Naive thymus-derived CD8-positive, alpha-beta T cell (primary cell): ENCODE data around the gene CDC34. TPM values are rescaled to one million over a fixed set of nuclear protein-coding genes. Genes with fewer than 3 reads are reported as not detected.

Experiments
- ATAC-seq, 2 donors: fragments of 150-1000 bp; cut with Tn5 transposase in 1 of 2; sonication (Bioruptor Pico), chemical (Tn5 transposase) in 1 of 2; 1 replicate in 1 of 2; 2 replicates in 1 of 2; pipeline ENCODE4 v1.10.0; 2021; ENCODE audit warnings: mild to moderate bottlenecking in 2 of 2, moderate library complexity in 2 of 2
- POLR2A ChIA-PET: fragments of 350-600 bp; sonication (Branson Sonifier 250); formaldehyde crosslinking; loops from one replicate; lab custom pipeline; 2021; ENCODE audit warnings: antibody characterized with exemption; lab: Charles Lee
- DNase-seq, 10 donors: peaks; one replicate each; pipeline versions ENCODE4 v3.0.0 to v3.0.0-alpha.2; 2020 to 2022
- H3K27ac Mint-ChIP-seq, 10 donors: one replicate each; pipeline ENCODE4 v1.8.0; 2020 to 2022; ENCODE audit warnings: mild to moderate bottlenecking in 10 of 10, mixed read lengths in 10 of 10, moderate library complexity in 4 of 10, inconsistent platforms in 1 of 10
- H3K27me3 Mint-ChIP-seq, 5 donors: one replicate each; pipeline ENCODE4 v1.8.0; 2021 to 2022; ENCODE audit warnings: mixed read lengths in 5 of 5
- H3K36me3 Mint-ChIP-seq, 3 donors: one replicate each; pipeline ENCODE4 v1.8.0; 2020 to 2022; ENCODE audit warnings: mixed read lengths in 3 of 3, mild to moderate bottlenecking in 2 of 3, inconsistent platforms in 1 of 3
- H3K4me1 Mint-ChIP-seq, 4 donors: one replicate each; pipeline ENCODE4 v1.8.0; 2021 to 2022; ENCODE audit warnings: mixed read lengths in 4 of 4
- H3K4me3 Mint-ChIP-seq, 10 donors: one replicate each; pipeline ENCODE4 v1.8.0; 2020 to 2022; ENCODE audit warnings: mild to moderate bottlenecking in 10 of 10, mixed read lengths in 10 of 10, moderate library complexity in 6 of 10, inconsistent platforms in 1 of 10
- H3K9me3 Mint-ChIP-seq, 9 donors: one replicate each; pipeline ENCODE4 v1.8.0; 2020 to 2022; ENCODE audit warnings: mixed read lengths in 9 of 9, mild to moderate bottlenecking in 3 of 9, inconsistent platforms in 1 of 9, moderate library complexity in 1 of 9
- polyA plus RNA-seq, 3 donors: library from polyadenylated mRNA; unstranded; fragments of 300-500 nt; fragmentation: Illumina TruSeq; gene quantifications; one replicate each; pipeline ENCODE4 v1.2.3, GENCODE V29; 2021
- total RNA-seq, 8 experiments: library from RNA in 2 of 8; stranded (reverse) in 2 of 8; gene quantifications; one replicate each; pipeline ENCODE4 v1.2.3 and lab custom pipeline; 2021 to 2026

Gene CDC34
- total RNA-seq: 10 to 100 TPM; 41.7 to 46.7 TPM
- 10 to 100 TPM; 20.6 to 43.5 (median 27.9) TPM for polyA plus RNA-seq
- 21.7 to 32.9 (median 28.9) reads per million in 6 experiments for total RNA-seq (lab: John Stamatoyannopoulos, UW)

- peaks cover 10 to 25% (median 15%) of the 10 kb centered on the region in 4 donors for H3K4me1 Mint-ChIP-seq
- POLR2A ChIA-PET: interaction anchor here (0.5 to 5.0 kb wide), 14 partner anchors 10 to 733 kb away, joined by 3 to 55 read pairs (median 5); partner anchors contain the start of genes BSG, GZMM and TPGS1
- peaks cover 0 to 7% (median 0%) of the 10 kb centered on the region in 3 donors for H3K36me3 Mint-ChIP-seq
- H3K27me3 Mint-ChIP-seq: peaks cover 0 to 3% (median 0%) of the 10 kb centered on the region in 5 donors
- DNase-seq: no peak
- no peaks in the 10 kb centered on the region for H3K9me3 Mint-ChIP-seq
- peak within 1 kb of the TSS; percentile 13 to 93 (median 87) for H3K27ac Mint-ChIP-seq
- peak within 1 kb of the TSS; percentile 78 to 92 (median 88) for H3K4me3 Mint-ChIP-seq
- ATAC-seq: peak; percentile 2 to 24
These were observed at the start of gene CDC34 for GRCh38 chr19:531753-532560. CDC34 (plus strand) TSS chr19:531760; CDS start chr19:531932, 172 bp downstream.

- H3K9me3 Mint-ChIP-seq: peaks cover 0 to 19% (median 5%) of the 10 kb centered on the region in 9 donors
- peaks cover 7 to 19% (median 13%) of the 10 kb centered on the region in 4 donors for H3K4me1 Mint-ChIP-seq
- H3K36me3 Mint-ChIP-seq: no peaks in the 10 kb centered on the region
- peaks cover 3 to 30% (median 7%) of the 10 kb centered on the region in 5 donors for H3K27me3 Mint-ChIP-seq
- POLR2A ChIA-PET: no interaction called here
- H3K27ac Mint-ChIP-seq: peak overlapping the region in 2 of 10 donors; percentile 8 to 19
- H3K4me3 Mint-ChIP-seq: peak overlapping the region in 1 of 10 donors; percentile 32
- ATAC-seq: no peak
- DNase-seq: no peak
These were observed 49.1 kb upstream of the CDC34 start for GRCh38 chr19:482186-483041.

DNA sequence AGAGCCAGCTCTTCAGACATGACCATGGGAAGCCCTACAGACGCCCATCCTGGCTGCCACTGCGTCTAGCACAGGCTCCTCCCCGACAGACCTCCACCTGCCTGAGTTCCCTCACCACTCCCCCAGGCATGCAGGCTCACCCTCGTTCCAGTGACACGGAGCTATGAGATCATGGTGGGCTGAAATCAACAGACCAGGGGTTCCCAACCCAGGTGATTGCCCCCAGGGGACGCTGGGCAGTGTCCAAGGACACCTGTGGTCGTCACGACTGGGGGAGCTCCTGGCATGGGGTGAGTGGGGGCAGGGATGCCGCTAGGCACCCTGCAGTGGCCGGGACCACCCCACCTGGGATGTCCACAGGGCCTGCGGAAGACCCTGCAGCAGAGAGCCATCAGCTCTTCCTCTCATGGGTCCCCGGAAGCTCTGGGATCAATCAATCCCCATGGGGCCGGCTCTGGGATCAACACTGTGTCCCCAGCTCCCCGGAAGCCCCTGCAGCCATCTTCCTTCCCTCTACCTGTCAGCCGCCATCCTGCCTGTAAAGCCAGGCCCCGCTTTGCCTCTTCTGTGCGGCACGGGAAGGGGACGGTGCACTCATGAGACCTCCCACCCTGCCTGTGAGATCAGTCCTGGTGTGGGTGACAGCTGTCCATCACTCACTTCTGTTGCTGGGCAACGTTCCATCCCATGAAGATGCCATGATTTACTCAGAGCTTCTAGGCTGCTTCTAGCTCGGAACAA lies 48.1 kb upstream of the CDC34 start:
- no peak overlapping the region for H3K4me3 Mint-ChIP-seq
- no peaks in the 10 kb centered on the region for H3K36me3 Mint-ChIP-seq
- no peak for DNase-seq
- peaks cover 3 to 30% (median 7%) of the 10 kb centered on the region in 5 donors for H3K27me3 Mint-ChIP-seq
- ATAC-seq: no peak
- peaks cover 0 to 19% (median 5%) of the 10 kb centered on the region in 9 donors for H3K9me3 Mint-ChIP-seq
- H3K4me1 Mint-ChIP-seq: peaks cover 12 to 24% (median 17%) of the 10 kb centered on the region in 4 donors
- H3K27ac Mint-ChIP-seq: peak overlapping the region in 2 of 10 donors; percentile 19 to 81
- POLR2A ChIA-PET: interaction anchor here (0.6 to 0.7 kb wide), 2 partner anchors 80 to 483 kb away, joined by 4 to 7 read pairs; no protein-coding TSS in a partner anchor

DNA sequence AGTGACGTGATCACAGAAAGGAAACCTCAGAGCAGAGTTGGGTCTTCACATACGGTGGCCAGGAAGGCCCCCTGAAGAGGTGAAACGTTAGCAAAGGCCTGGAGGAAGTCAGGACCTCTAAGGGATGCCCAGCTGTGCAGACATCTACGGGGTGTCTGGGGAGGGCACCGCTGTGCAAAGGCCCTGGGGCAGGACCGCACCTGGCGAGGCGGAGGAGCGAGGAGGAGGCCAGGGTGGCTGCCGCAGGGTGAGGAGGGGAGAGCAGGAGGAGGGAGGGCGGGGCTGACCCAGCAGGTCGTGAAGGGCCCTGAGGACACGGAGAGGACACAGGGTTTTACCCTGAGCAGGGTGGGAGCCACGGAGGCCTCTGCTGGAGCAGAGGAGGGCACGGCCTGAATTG lies 47.1 kb upstream of the CDC34 start:
- DNase-seq (no peak), ATAC-seq (no peak)
- no peaks in the 10 kb centered on the region for H3K36me3 Mint-ChIP-seq
- peaks cover 0 to 19% (median 5%) of the 10 kb centered on the region in 9 donors for H3K9me3 Mint-ChIP-seq
- H3K4me3 Mint-ChIP-seq: no peak overlapping the region
- POLR2A ChIA-PET: interaction anchor here (0.6 kb wide), 1 partner anchor 482 kb away, joined by 7 read pairs; no protein-coding TSS in a partner anchor
- peaks cover 3 to 30% (median 7%) of the 10 kb centered on the region in 5 donors for H3K27me3 Mint-ChIP-seq
- no peak overlapping the region for H3K27ac Mint-ChIP-seq
- peaks cover 12 to 24% (median 18%) of the 10 kb centered on the region in 4 donors for H3K4me1 Mint-ChIP-seq

- H3K4me3 Mint-ChIP-seq: no peak overlapping the region
These were observed 46.5 kb upstream of the CDC34 start for GRCh38 chr19:485077-485476.

GRCh38 chr19:485583-486236 lies 45.9 kb upstream of the CDC34 start:
- H3K27ac Mint-ChIP-seq: peak overlapping the region in 2 of 10 donors; percentile 44 to 47
- peaks cover 3 to 30% (median 7%) of the 10 kb centered on the region in 5 donors for H3K27me3 Mint-ChIP-seq
- H3K36me3 Mint-ChIP-seq: no peaks in the 10 kb centered on the region
- H3K9me3 Mint-ChIP-seq: peaks cover 0 to 8% (median 0%) of the 10 kb centered on the region in 9 donors
- H3K4me1 Mint-ChIP-seq: peaks cover 8 to 16% (median 12%) of the 10 kb centered on the region in 4 donors
- H3K4me3 Mint-ChIP-seq: peak overlapping the region in 2 of 10 donors; percentile 4 to 18
- ATAC-seq (no peak), DNase-seq (no peak)
- POLR2A ChIA-PET: interaction anchor here (0.6 to 0.7 kb wide), 2 partner anchors 15 to 21 kb away, joined by 4 read pairs; no protein-coding TSS in a partner anchor

More at GRCh38 chr19:485077-485476, 46.5 kb upstream of the CDC34 start:
- H3K4me1 Mint-ChIP-seq: peaks cover 13 to 18% (median 16%) of the 10 kb centered on the region in 4 donors
- H3K36me3 Mint-ChIP-seq: no peaks in the 10 kb centered on the region
- ATAC-seq (no peak), DNase-seq (no peak)
- H3K27ac Mint-ChIP-seq: no peak overlapping the region
- peaks cover 0 to 15% (median 1%) of the 10 kb centered on the region in 9 donors for H3K9me3 Mint-ChIP-seq
- POLR2A ChIA-PET: no interaction called here
- H3K27me3 Mint-ChIP-seq: peaks cover 3 to 30% (median 7%) of the 10 kb centered on the region in 5 donors

DNA sequence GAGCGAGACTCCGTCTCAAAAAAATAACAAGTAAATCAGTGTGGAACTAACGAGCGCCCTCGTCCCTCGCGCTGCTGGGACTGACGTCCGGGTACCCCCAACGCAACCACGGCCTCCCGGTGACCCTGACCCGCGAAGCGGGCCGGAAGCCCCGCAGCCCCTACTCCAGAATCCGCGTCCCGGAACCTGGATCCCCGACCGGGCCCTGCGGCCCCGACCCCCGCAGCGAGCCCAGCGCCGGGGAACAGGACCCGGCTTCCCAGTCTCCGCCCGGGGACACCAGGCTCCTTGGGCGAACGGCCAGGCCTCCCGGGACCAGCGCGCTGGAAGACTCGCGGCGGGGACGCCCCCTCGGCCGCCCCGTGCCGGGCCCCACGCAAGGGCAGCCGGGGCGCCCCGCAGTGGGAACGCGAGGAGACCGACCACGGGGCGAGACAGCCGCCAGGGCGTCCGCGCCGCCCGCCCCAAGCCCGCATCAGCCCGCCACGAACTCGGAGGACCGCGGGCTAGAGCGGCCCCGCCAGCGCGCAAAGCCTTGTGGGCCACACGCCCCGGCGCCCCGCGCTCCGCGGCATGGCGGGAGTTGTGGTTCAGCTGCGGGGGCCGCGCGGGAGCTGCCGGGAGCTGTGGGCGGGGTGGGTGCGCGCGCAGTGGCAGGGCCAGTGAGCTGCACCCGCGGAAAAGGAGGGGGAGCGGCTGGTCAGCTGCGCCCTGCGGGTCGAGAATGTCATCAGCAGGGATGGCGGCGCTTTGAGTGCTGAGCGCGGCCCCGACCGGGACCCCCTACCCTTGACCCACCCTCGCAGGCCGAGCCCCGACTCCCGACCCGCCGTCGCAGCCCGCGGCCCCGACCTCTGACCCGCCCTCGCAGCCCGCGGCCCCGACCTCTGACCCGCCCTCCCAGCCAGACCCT lies 42.8 kb upstream of the CDC34 start:
- peak; percentile 96 for ATAC-seq
- peak; percentile 83 to 94 (median 90) for DNase-seq
- Mint-ChIP-seq H3K36me3 (no peaks in the 10 kb centered on the region), H3K4me1 (peaks cover 5 to 19% (median 10%) of the 10 kb centered on the region in 4 donors), H3K9me3 (no peaks in the 10 kb centered on the region), H3K27ac (peak overlapping the region; percentile 36 to 95 (median 81)), H3K27me3 (peaks cover 3 to 25% (median 8%) of the 10 kb centered on the region in 5 donors), H3K4me3 (peak overlapping the region; percentile 70 to 88 (median 78))
- POLR2A ChIA-PET: interaction anchor here (0.6 to 2.1 kb wide), 6 partner anchors 10 to 144 kb away, joined by 3 to 51 read pairs (median 3); partner anchors contain the start of genes SHC2 and TPGS1

- H3K27ac Mint-ChIP-seq: peak overlapping the region; percentile 32 to 91 (median 60)
- H3K27me3 Mint-ChIP-seq: peaks cover 1 to 17% (median 7%) of the 10 kb centered on the region in 5 donors
- H3K36me3 Mint-ChIP-seq: no peaks in the 10 kb centered on the region
- POLR2A ChIA-PET: interaction anchor here (0.6 to 2.1 kb wide), 6 partner anchors 17 to 143 kb away, joined by 3 to 51 read pairs (median 6); partner anchors contain the start of genes SHC2 and TPGS1
- H3K9me3 Mint-ChIP-seq: no peaks in the 10 kb centered on the region
- DNase-seq: peak in 1 of 10 donors; percentile 19
- H3K4me3 Mint-ChIP-seq: peak overlapping the region; percentile 64 to 84 (median 77)
- H3K4me1 Mint-ChIP-seq: peaks cover 5 to 20% (median 10%) of the 10 kb centered on the region in 4 donors
- ATAC-seq: peak; percentile 14 to 20
These were observed 42.0 kb upstream of the CDC34 start for GRCh38 chr19:489418-490196.

- POLR2A ChIA-PET: interaction anchor here (1.7 to 2.1 kb wide), 2 partner anchors 15 to 20 kb away, joined by 9 to 11 read pairs; partner anchors contain the start of gene TPGS1
- Mint-ChIP-seq H3K27me3 (peaks cover under 1 to 11% (median 3%) of the 10 kb centered on the region in 5 donors), H3K27ac (no peak overlapping the region), H3K36me3 (peaks cover 0 to 3% (median 0%) of the 10 kb centered on the region in 3 donors), H3K4me3 (no peak overlapping the region), H3K4me1 (peaks cover 5 to 28% (median 10%) of the 10 kb centered on the region in 4 donors), H3K9me3 (no peaks in the 10 kb centered on the region)
- no peak for ATAC-seq
- peak in 1 of 10 donors; percentile 42 for DNase-seq
These were observed 40.3 kb upstream of the CDC34 start for GRCh38 chr19:491146-491741.
